WTC11 (cell line): Measurements from ENCODE around the gene SHMT1. TPM values are rescaled to one million over a fixed set of nuclear protein-coding genes. Genes with fewer than 3 reads are reported as not detected.

Source experiments
- ATAC-seq: fragments of 200-7000 bp; cut with Tn5 transposase; 2 replicates; pipeline ENCODE4 v1.10.0; 2021; ENCODE audit warnings: mild to moderate bottlenecking, moderate library complexity
- CTCF ChIA-PET: fragments of 300-600 bp; sonication (Branson Sonifier 250); formaldehyde crosslinking; loops from one replicate; lab custom pipeline; 2021; ENCODE audit warnings: antibody characterized with exemption; lab: Charles Lee
- POLR2A ChIA-PET: fragments of 350-600 bp; sonication (Branson Sonifier 250); formaldehyde crosslinking; loops from one replicate; lab custom pipeline; 2021; ENCODE audit warnings: antibody characterized with exemption; lab: Charles Lee
- DNase-seq: peaks from one replicate; pipeline ENCODE4 v3.0.0; 2021; ENCODE audit warnings: low spot score
- H3K27ac Mint-ChIP-seq: 2 replicates; pipeline ENCODE4 v1.8.0; 2021; ENCODE audit warnings: mixed read lengths
- H3K27me3 Mint-ChIP-seq: 2 replicates; pipeline ENCODE4 v1.8.0; 2021; ENCODE audit warnings: low read depth, mild to moderate bottlenecking, moderate library complexity, mixed read lengths
- H3K36me3 Mint-ChIP-seq: 2 replicates; pipeline ENCODE4 v1.8.0; 2021; ENCODE audit warnings: mixed read lengths
- H3K4me1 Mint-ChIP-seq: 2 replicates; pipeline ENCODE4 v1.8.0; 2022; ENCODE audit warnings: mixed read lengths
- H3K4me3 Mint-ChIP-seq: 2 replicates; pipeline ENCODE4 v1.8.0; 2021; ENCODE audit warnings: mild to moderate bottlenecking, moderate library complexity, mixed read lengths
- H3K9me3 Mint-ChIP-seq: 2 replicates; pipeline ENCODE4 v1.8.0; 2021; ENCODE audit warnings: mixed read lengths
- EMX1 ChIP-seq: fragments of 250-450 bp; sonication (Bioruptor Pico); IDR thresholded peaks from 2 replicates; pipeline ENCODE4 v1.8.0; 2021; ENCODE audit warnings: mild to moderate bottlenecking
- FOXJ3 ChIP-seq: sonication (generic); formaldehyde crosslinking; IDR thresholded peaks from 2 replicates; pipeline ENCODE4 v1.9.0; 2021; ENCODE audit warnings: missing genetic modification reagents, mild to moderate bottlenecking, borderline replicate concordance
- GTF2I ChIP-seq: fragments of 250-450 bp; sonication (Bioruptor Pico); conservative IDR thresholded peaks from 2 replicates; pipeline ENCODE4 v1.4.0; 2021; ENCODE audit warnings: mild to moderate bottlenecking
- IRF2 ChIP-seq: sonication (generic); formaldehyde crosslinking; IDR thresholded peaks from 2 replicates; pipeline ENCODE4 v1.8.0; 2022; ENCODE audit warnings: low read depth, missing genetic modification reagents, borderline replicate concordance
- JUN ChIP-seq: sonication (generic); formaldehyde crosslinking; IDR thresholded peaks from 2 replicates; pipeline ENCODE4 v1.8.0; 2023; ENCODE audit warnings: mild to moderate bottlenecking, missing genetic modification reagents
- MXD4 ChIP-seq: fragments of 250-450 bp; sonication (Bioruptor Pico); IDR thresholded peaks from 2 replicates; pipeline ENCODE4 v1.8.0; 2021; ENCODE audit warnings: mild to moderate bottlenecking, moderate library complexity, borderline replicate concordance
- NFATC4 ChIP-seq: fragments of 250-450 bp; sonication (Bioruptor Pico); IDR thresholded peaks from 2 replicates; pipeline ENCODE4 v1.9.0; 2021; ENCODE audit warnings: mild to moderate bottlenecking
- NFE2L1 ChIP-seq: sonication (generic); formaldehyde crosslinking; IDR thresholded peaks from 2 replicates; pipeline ENCODE4 v1.8.1; 2023; ENCODE audit warnings: missing genetic modification reagents
- TCF7 ChIP-seq: sonication (generic); formaldehyde crosslinking; IDR thresholded peaks from 2 replicates; pipeline ENCODE4 v1.8.0; 2022; ENCODE audit warnings: mild to moderate bottlenecking, low read depth, missing genetic modification reagents, moderate library complexity
- TEAD1 ChIP-seq: sonication (generic); formaldehyde crosslinking; IDR thresholded peaks from 2 replicates; pipeline ENCODE4 v1.8.0; 2022; ENCODE audit warnings: mild to moderate bottlenecking, missing genetic modification reagents
- ZNF121 ChIP-seq: sonication (generic); formaldehyde crosslinking; IDR thresholded peaks from 2 replicates; pipeline ENCODE4 v1.8.0; 2023; ENCODE audit warnings: missing genetic modification reagents
- ZNF219 ChIP-seq: sonication (generic); formaldehyde crosslinking; IDR thresholded peaks from 2 replicates; pipeline ENCODE4 v1.8.0; 2023; ENCODE audit warnings: missing genetic modification reagents, mild to moderate bottlenecking, borderline replicate concordance
- ZNF396 ChIP-seq: fragments of 250-450 bp; sonication (Bioruptor Pico); IDR thresholded peaks from 2 replicates; pipeline ENCODE4 v1.8.0; 2021; ENCODE audit warnings: mild to moderate bottlenecking, moderate library complexity, borderline replicate concordance
- total RNA-seq: library from RNA; stranded (reverse); gene quantifications from 3 replicates; pipeline ENCODE4 v1.2.3, GENCODE V29; 2021
- TF ChIP-seq, protein P1 (sequence below): sonication (generic); formaldehyde crosslinking; IDR thresholded peaks from 2 replicates; pipeline ENCODE4 v1.8.1; 2022; ENCODE audit warnings: low read depth, missing genetic modification reagents, borderline replicate concordance
- TF ChIP-seq, protein P2 (sequence below): sonication (generic); formaldehyde crosslinking; IDR thresholded peaks from 2 replicates; pipeline ENCODE4 v1.8.1; 2022; ENCODE audit warnings: low read depth, mild to moderate bottlenecking, moderate library complexity, missing genetic modification reagents, borderline replicate concordance
- TF ChIP-seq, protein P3 (sequence below): fragments of 250-450 bp; sonication (Bioruptor Pico); IDR thresholded peaks from 2 replicates; pipeline ENCODE4 v1.9.0; 2021; ENCODE audit warnings: mild to moderate bottlenecking
- TF ChIP-seq, protein P4 (sequence below): sonication (generic); formaldehyde crosslinking; IDR thresholded peaks from 2 replicates; pipeline ENCODE4 v1.8.0; 2023; ENCODE audit warnings: missing genetic modification reagents, mild to moderate bottlenecking, borderline replicate concordance
- TF ChIP-seq, protein P5 (sequence below): sonication (generic); formaldehyde crosslinking; IDR thresholded peaks from 2 replicates; pipeline ENCODE4 v1.8.1; 2022; ENCODE audit warnings: mild to moderate bottlenecking, moderate library complexity, missing genetic modification reagents

Gene SHMT1
- total RNA-seq, 1 experiment from 2014 or later = 49.2 TPM

DNA sequence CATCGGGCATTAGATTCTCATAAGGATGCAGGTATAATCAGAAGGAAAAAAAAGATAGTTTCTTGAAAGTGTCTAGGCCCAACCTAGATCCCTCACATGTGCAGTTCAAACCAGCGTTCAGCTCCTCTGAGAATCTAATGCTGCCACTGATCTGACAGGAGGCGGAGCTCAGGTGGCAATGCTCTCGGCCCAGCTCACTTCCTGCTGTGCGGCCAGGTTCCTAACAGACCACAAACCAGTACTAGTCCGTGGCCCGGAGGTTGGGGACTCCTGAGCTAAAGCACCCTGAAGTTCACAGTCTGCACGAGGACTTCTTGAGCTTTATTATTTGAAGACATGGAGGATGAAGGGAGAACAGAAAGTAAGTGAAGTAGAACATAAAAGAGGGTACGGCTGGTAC, 31.5 kb downstream of the SHMT1 start:
- no peak overlapping the region for H3K27ac Mint-ChIP-seq
- H3K4me1 Mint-ChIP-seq = no peaks in the 10 kb centered on the region
- ATAC-seq (no peak), DNase-seq (no peak)
- no peak overlapping the region for H3K4me3 Mint-ChIP-seq
- peaks cover 9% of the 10 kb centered on the region for H3K9me3 Mint-ChIP-seq
- ChIA-PET POLR2A (no interaction called here), CTCF (no interaction called here)
- TF ChIP-seq ZNF219 (CRISPR knock-in tag) = no peak
- no peak for TF ChIP-seq TEAD1 (CRISPR knock-in tag)
- TF ChIP-seq, protein P1, sequence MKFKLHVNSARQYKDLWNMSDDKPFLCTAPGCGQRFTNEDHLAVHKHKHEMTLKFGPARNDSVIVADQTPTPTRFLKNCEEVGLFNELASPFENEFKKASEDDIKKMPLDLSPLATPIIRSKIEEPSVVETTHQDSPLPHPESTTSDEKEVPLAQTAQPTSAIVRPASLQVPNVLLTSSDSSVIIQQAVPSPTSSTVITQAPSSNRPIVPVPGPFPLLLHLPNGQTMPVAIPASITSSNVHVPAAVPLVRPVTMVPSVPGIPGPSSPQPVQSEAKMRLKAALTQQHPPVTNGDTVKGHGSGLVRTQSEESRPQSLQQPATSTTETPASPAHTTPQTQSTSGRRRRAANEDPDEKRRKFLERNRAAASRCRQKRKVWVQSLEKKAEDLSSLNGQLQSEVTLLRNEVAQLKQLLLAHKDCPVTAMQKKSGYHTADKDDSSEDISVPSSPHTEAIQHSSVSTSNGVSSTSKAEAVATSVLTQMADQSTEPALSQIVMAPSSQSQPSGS (CRISPR knock-in tag) = no peak
- TF ChIP-seq ZNF396 (CRISPR knock-in tag) = no peak
- no peak for TF ChIP-seq NFE2L1 (CRISPR knock-in tag)
- TF ChIP-seq, protein P2, sequence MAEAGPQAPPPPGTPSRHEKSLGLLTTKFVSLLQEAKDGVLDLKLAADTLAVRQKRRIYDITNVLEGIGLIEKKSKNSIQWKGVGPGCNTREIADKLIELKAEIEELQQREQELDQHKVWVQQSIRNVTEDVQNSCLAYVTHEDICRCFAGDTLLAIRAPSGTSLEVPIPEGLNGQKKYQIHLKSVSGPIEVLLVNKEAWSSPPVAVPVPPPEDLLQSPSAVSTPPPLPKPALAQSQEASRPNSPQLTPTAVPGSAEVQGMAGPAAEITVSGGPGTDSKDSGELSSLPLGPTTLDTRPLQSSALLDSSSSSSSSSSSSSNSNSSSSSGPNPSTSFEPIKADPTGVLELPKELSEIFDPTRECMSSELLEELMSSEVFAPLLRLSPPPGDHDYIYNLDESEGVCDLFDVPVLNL = no peak
- TF ChIP-seq FOXJ3 = no peak
- TF ChIP-seq MXD4 (CRISPR knock-in tag) = no peak
- no peak for TF ChIP-seq IRF2 (CRISPR knock-in tag)
- no peak for TF ChIP-seq TCF7
- TF ChIP-seq EMX1 (CRISPR knock-in tag) = no peak
- no peak for TF ChIP-seq JUN (CRISPR knock-in tag)
- TF ChIP-seq, protein P3, sequence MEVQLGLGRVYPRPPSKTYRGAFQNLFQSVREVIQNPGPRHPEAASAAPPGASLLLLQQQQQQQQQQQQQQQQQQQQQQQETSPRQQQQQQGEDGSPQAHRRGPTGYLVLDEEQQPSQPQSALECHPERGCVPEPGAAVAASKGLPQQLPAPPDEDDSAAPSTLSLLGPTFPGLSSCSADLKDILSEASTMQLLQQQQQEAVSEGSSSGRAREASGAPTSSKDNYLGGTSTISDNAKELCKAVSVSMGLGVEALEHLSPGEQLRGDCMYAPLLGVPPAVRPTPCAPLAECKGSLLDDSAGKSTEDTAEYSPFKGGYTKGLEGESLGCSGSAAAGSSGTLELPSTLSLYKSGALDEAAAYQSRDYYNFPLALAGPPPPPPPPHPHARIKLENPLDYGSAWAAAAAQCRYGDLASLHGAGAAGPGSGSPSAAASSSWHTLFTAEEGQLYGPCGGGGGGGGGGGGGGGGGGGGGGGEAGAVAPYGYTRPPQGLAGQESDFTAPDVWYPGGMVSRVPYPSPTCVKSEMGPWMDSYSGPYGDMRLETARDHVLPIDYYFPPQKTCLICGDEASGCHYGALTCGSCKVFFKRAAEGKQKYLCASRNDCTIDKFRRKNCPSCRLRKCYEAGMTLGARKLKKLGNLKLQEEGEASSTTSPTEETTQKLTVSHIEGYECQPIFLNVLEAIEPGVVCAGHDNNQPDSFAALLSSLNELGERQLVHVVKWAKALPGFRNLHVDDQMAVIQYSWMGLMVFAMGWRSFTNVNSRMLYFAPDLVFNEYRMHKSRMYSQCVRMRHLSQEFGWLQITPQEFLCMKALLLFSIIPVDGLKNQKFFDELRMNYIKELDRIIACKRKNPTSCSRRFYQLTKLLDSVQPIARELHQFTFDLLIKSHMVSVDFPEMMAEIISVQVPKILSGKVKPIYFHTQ = no peak
- TF ChIP-seq, protein P4, sequence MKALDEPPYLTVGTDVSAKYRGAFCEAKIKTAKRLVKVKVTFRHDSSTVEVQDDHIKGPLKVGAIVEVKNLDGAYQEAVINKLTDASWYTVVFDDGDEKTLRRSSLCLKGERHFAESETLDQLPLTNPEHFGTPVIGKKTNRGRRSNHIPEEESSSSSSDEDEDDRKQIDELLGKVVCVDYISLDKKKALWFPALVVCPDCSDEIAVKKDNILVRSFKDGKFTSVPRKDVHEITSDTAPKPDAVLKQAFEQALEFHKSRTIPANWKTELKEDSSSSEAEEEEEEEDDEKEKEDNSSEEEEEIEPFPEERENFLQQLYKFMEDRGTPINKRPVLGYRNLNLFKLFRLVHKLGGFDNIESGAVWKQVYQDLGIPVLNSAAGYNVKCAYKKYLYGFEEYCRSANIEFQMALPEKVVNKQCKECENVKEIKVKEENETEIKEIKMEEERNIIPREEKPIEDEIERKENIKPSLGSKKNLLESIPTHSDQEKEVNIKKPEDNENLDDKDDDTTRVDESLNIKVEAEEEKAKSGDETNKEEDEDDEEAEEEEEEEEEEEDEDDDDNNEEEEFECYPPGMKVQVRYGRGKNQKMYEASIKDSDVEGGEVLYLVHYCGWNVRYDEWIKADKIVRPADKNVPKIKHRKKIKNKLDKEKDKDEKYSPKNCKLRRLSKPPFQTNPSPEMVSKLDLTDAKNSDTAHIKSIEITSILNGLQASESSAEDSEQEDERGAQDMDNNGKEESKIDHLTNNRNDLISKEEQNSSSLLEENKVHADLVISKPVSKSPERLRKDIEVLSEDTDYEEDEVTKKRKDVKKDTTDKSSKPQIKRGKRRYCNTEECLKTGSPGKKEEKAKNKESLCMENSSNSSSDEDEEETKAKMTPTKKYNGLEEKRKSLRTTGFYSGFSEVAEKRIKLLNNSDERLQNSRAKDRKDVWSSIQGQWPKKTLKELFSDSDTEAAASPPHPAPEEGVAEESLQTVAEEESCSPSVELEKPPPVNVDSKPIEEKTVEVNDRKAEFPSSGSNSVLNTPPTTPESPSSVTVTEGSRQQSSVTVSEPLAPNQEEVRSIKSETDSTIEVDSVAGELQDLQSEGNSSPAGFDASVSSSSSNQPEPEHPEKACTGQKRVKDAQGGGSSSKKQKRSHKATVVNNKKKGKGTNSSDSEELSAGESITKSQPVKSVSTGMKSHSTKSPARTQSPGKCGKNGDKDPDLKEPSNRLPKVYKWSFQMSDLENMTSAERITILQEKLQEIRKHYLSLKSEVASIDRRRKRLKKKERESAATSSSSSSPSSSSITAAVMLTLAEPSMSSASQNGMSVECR (CRISPR knock-in tag) = no peak
- no peak for TF ChIP-seq GTF2I (CRISPR knock-in tag)
- no peak for TF ChIP-seq NFATC4 (CRISPR knock-in tag)
- TF ChIP-seq, protein P5, sequence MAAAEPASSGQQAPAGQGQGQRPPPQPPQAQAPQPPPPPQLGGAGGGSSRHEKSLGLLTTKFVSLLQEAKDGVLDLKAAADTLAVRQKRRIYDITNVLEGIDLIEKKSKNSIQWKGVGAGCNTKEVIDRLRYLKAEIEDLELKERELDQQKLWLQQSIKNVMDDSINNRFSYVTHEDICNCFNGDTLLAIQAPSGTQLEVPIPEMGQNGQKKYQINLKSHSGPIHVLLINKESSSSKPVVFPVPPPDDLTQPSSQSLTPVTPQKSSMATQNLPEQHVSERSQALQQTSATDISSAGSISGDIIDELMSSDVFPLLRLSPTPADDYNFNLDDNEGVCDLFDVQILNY (CRISPR knock-in tag) = no peak
- no peak for TF ChIP-seq ZNF121 (CRISPR knock-in tag)
- H3K27me3 Mint-ChIP-seq = no peaks in the 10 kb centered on the region
- H3K36me3 Mint-ChIP-seq = peaks cover 69% of the 10 kb centered on the region
